Fibroblast of skin of left biceps (primary cell): ENCODE data around the gene TAS1R2.

ENCODE experiments used
- DNase-seq, 2 experiments: peaks; one replicate each; pipeline ENCODE4 v3.0.0-alpha.2; 2013; ENCODE audit warnings: low read depth in 2 of 2

TAS1R2 gene

GRCh38 chr1:18820791-18821641 lies 38.4 kb downstream of the TAS1R2 start:
- peak; percentile 13 to 14 for DNase-seq

GRCh38 chr1:18819986-18820790 lies 39.3 kb downstream of the TAS1R2 start:
- DNase-seq, result no peak

- DNase-seq, result no peak
Measured at GRCh38 chr1:18819203-18819602, 40.3 kb downstream of the TAS1R2 start.

GRCh38 chr1:18817795-18818435 lies 41.5 kb downstream of the TAS1R2 start:
- no peak for DNase-seq

GRCh38 chr1:18817316-18817715 lies 42.1 kb downstream of the TAS1R2 start:
- DNase-seq, result no peak

GRCh38 chr1:18816808-18817207 lies 42.7 kb downstream of the TAS1R2 start:
- no peak for DNase-seq

GRCh38 chr1:18814874-18815531 lies 44.5 kb downstream of the TAS1R2 start:
- DNase-seq, result no peak

- no peak for DNase-seq
Measured at GRCh38 chr1:18814425-18814824, 45.0 kb downstream of the TAS1R2 start.

- DNase-seq, result no peak
Measured at GRCh38 chr1:18812453-18812939, 47.0 kb downstream of the TAS1R2 start.

GRCh38 chr1:18811733-18812452 lies 47.6 kb downstream of the TAS1R2 start:
- DNase-seq, result no peak

GRCh38 chr1:18809953-18810899 lies 49.2 kb downstream of the TAS1R2 start:
- no peak for DNase-seq

- DNase-seq, result no peak
Measured at GRCh38 chr1:18808550-18808949, 50.9 kb downstream of the TAS1R2 start.

- DNase-seq, result no peak
Measured at GRCh38 chr1:18807334-18808063, 52.0 kb downstream of the TAS1R2 start.

GRCh38 chr1:18805925-18806849 lies 53.3 kb downstream of the TAS1R2 start:
- DNase-seq, result no peak

GRCh38 chr1:18805150-18805879 lies 54.1 kb downstream of the TAS1R2 start:
- DNase-seq, result no peak

- DNase-seq, result no peak
Measured at GRCh38 chr1:18803851-18804250, 55.6 kb downstream of the TAS1R2 start.

GRCh38 chr1:18803151-18803791 lies 56.2 kb downstream of the TAS1R2 start:
- DNase-seq, result no peak
